Sigmoid colon (tissue), 4 donors: ENCODE data around the gene FAM83E.

Experiments
- POLR2AphosphoS5 ChIP-seq, 4 donors: sonication (generic); formaldehyde crosslinking; IDR thresholded peaks; one replicate each; pipeline ENCODE4 v1.6.1; 2017; ENCODE audit warnings: antibody characterized with exemption in 4 of 4
- TF ChIP-seq, protein P1 (sequence below), 4 experiments: fragments of 450-650 bp in 3 of 4; fragments of 200-600 bp in 1 of 4; IDR thresholded peaks; one replicate each; pipeline ENCODE4 v1.5.1; 2016 to 2019; ENCODE audit warnings: antibody characterized with exemption in 4 of 4, mild to moderate bottlenecking in 3 of 4, moderate library complexity in 2 of 4

DNA sequence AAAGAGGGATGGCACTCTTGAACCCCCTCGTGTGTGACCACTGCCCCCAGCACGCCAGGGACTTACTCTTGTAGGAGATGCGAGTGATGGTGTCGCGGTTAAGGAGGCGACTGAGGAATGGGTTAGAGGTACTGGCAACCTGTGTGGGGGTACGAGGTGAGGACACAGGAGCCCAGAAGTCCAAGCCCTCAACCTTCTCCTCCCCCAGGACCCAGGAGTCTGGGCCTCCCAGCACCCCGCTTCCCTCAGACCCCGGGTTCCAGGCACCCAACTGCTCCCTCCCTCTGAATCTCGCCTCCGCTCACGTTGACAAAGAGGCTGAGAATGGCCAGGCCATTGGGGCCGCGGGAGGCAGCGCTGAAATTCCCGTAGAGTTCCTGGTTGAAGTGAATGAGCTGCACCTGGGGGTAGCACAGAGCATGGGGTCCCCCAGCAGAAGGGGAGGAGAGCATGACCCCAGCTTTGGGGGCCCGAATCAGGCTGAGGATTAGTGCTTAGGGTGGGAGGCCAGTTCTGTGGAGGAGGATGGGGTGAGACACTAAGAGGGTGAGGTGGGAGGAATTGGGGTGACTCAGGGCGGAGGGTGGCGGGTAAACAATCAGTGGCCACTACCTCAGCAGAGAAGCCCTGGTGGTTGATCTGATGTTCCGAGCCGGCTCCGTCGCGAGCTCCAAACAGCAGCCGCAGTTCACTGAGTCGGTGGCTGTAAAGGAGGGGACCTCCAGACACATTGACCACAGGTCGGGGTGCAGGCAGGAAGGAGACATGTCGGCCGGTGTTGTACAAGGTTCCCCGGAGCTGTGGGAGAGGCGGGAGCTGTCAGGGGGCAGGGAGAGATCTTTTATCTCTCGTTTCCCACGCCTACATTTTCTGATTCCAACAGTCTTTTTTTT is 24.9 kb upstream of the FAM83E start:
- TF ChIP-seq, protein P1, sequence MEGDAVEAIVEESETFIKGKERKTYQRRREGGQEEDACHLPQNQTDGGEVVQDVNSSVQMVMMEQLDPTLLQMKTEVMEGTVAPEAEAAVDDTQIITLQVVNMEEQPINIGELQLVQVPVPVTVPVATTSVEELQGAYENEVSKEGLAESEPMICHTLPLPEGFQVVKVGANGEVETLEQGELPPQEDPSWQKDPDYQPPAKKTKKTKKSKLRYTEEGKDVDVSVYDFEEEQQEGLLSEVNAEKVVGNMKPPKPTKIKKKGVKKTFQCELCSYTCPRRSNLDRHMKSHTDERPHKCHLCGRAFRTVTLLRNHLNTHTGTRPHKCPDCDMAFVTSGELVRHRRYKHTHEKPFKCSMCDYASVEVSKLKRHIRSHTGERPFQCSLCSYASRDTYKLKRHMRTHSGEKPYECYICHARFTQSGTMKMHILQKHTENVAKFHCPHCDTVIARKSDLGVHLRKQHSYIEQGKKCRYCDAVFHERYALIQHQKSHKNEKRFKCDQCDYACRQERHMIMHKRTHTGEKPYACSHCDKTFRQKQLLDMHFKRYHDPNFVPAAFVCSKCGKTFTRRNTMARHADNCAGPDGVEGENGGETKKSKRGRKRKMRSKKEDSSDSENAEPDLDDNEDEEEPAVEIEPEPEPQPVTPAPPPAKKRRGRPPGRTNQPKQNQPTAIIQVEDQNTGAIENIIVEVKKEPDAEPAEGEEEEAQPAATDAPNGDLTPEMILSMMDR (IDR thresholded peaks at IDR 0.05): no peak
- no peak for TF ChIP-seq POLR2AphosphoS5 (IDR thresholded peaks at IDR 0.05)
